ENCODE data around the gene ASCL3. TPM values are rescaled to one million over a fixed set of nuclear protein-coding genes. Genes with fewer than 3 reads are reported as not detected.
"Not testable (repeated sequence)": the region's sequence is repeated elsewhere in the genome, so short reads cannot be mapped to it uniquely, and the experiment has no call there.

Gene ASCL3
- total RNA-seq, 1 donor from 2014 or later = not detected

DNA sequence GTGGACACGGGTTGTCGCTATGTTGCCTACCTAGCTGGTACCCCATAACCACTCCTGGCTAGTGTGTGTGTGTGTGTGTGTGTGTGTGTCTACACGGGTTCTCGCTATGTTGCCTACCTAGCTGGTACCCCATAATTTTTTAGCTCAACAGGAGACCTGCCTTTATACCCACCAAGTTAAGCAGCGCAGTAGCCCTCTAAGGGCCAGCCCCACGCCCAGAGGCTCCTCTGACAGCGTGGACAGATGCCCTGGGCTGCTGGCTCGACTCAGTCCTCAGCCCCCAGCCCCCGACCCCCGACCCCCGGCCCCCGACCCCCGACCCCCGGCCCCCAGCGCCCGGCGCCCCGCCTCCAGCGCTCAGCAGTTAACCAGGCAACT, 32.2 kb downstream of the ASCL3 start:
- no peak for DNase-seq

DNA sequence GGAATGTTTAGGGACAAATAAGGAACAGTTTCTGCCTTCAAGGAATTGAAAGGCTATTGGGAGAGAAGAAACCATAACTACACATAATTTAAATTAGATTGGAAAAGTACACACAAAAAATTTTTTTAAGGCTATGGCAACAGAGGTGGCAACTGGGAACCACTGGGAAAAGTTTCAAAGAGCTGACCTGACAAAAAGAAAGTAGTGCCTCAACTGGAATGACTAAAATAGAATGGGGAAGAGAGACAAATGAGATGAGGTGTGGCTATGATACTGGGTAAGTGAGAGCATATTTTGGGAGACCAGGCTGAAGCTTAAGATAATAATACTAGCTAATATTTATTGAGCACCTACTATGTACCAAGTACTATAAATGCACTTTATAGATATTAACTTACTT, 34.7 kb downstream of the ASCL3 start:
- no peak for DNase-seq

DNA sequence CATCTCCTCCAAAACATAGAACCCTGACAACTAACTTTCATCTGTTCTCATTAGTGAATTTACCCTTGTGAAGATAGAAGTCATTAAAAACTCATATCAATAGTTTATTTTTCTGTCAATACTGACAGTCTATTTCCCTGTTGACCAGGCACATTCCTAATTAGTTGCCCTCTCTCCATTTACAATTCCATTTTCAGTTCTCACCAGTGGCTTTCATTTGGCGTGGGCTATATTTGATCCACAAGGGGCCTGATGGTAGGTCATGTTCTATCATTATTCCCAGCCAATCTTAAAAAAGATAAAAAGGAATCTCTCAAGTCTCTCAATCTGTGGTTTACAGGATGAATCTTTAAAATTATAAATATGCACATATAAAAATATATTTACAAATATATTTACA, 35.7 kb downstream of the ASCL3 start:
- no peak for DNase-seq

DNA sequence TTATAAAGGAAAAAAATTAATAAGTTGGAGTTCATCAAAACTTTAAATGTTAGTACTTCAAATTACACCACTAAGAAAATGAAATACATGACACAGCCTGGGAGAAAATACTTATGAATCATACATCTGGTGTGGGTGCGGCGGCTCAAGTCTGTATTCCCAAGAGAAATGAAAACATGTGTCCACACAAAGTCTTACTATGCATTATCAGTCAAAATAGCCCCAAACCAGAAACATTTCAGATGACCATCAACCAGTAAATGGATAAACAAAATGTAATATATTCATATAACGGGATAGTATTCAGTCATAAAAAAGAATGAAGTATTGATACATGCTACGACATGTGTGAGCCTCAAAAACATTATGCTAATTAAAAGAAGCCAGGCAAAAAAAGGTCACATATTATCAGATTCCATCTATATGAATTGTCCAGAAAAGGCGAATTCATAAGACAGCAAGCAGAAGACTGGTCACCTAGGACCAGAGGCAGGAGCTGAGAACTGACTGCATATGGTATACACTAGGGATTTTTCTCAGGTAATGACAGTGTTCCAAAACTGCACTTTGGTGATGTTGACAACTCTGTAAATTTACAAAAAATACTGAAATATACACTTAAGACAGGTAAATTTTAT, 37.2 kb downstream of the ASCL3 start:
- DNase-seq = no peak

DNA sequence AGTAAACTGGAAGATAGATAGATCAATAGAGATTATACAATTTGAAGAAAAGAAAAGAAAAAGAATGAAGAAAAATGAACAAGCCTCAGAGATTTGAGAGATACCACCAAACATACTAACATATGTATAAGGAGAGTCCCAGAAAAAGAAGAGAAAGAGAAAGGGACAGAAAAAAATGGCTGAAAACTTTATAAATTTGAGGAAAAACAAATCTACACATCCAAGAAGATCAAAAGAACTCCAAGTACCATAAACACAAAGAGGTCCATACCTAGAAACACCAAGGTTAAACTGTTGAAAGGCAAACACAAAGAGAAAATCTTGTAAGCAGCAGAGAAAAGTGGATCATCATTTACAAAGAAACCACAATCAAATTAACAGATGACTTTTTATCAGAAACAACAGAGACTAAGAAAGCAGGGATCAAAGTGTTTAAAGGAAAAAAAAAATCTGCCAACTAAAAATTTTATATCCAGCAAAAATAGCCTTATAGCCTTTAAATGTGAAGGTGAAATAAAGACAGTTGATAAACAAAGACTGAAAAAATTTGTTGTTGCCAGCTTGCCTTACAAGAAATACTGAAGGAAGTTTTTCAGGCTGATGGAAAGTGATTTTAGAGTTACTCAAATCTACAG, 43.6 kb downstream of the ASCL3 start:
- no peak for DNase-seq

DNA sequence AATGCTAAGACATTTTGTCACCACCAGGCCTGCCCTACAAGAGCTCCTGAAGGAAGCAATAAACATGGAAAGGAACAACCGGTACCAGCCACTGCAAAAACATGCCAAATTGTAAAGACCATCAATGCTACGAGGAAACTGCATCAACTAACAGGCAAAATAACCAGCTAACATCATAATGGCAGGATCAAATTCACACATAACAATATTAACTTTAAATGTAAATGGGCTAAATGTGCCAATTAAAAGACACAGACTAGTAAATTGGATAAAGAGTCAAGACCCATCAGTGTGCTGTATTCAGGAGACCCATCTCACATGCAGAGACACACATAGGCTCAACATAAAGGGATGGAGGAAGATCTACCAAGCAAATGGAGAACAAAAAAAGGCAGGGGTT, 51.6 kb downstream of the ASCL3 start:
- DNase-seq = not testable (repeated sequence)

Small RNAs within 50 kb of the gene (small RNA-seq; reads per million reads assigned to genes)
- gene RF00019 = not detected

Other genes starting within 250 kb of the ASCL3 start
- gene AKIP1, start 31.8 kb downstream of the ASCL3 start, total RNA-seq = 25.7 TPM
- gene C11orf16, start 10.1 kb downstream of the ASCL3 start, total RNA-seq = not detected
- 62.9 TPM for gene TMEM9B, start 21.4 kb upstream of the ASCL3 start, total RNA-seq
- gene NRIP3, start 61.0 kb upstream of the ASCL3 start, total RNA-seq = 17.9 TPM
- 4.7 TPM for gene SCUBE2, start 148.6 kb upstream of the ASCL3 start, total RNA-seq

Measured in occipital lobe (tissue), 3 donors.